ENCODE results near the gene HAP1.
"Not testable (repeated sequence)": the region's sequence is repeated elsewhere in the genome, so short reads cannot be mapped to it uniquely, and the experiment has no call there.

Gene HAP1

GRCh38 chr17:41734139-41734948, at the start of gene HAP1:
TSS of gene HAP1 (minus strand) at chr17:41734643. CDS start at chr17:41734634, 9 bp downstream.
- FAIRE-seq (no peak), DNase-seq (ENCODE audit: extremely low spot score, insufficient read length, low read depth) (no peak)

GRCh38 chr17:41782142-41782541, 47.7 kb upstream of the HAP1 start:
- DNase-seq (ENCODE audit: extremely low spot score, insufficient read length, low read depth), result no peak
- no peak for FAIRE-seq

- FAIRE-seq, result no peak
These were observed 47.1 kb upstream of the HAP1 start for GRCh38 chr17:41781404-41782110.

GRCh38 chr17:41779954-41780353, 45.5 kb upstream of the HAP1 start:
- DNase-seq (ENCODE audit: extremely low spot score, insufficient read length, low read depth) (no peak), FAIRE-seq (no peak)

More at GRCh38 chr17:41781404-41782110, 47.1 kb upstream of the HAP1 start:
- DNase-seq (ENCODE audit: extremely low spot score, insufficient read length, low read depth), result no peak

- no peak for DNase-seq (ENCODE audit: extremely low spot score, insufficient read length, low read depth)
- FAIRE-seq, result no peak
These were observed 43.2 kb upstream of the HAP1 start for GRCh38 chr17:41777574-41778188.

- FAIRE-seq, result no peak
These were observed 42.7 kb upstream of the HAP1 start for GRCh38 chr17:41777157-41777573.

GRCh38 chr17:41776262-41776900, 41.9 kb upstream of the HAP1 start:
- DNase-seq (ENCODE audit: extremely low spot score, insufficient read length, low read depth); FAIRE-seq: not testable (repeated sequence)

More at GRCh38 chr17:41777157-41777573, 42.7 kb upstream of the HAP1 start:
- DNase-seq (ENCODE audit: extremely low spot score, insufficient read length, low read depth), result no peak

- FAIRE-seq, result no peak
These were observed 41.2 kb upstream of the HAP1 start for GRCh38 chr17:41775394-41776226.

GRCh38 chr17:41773731-41774193, 39.3 kb upstream of the HAP1 start:
- no peak for FAIRE-seq

More at GRCh38 chr17:41775394-41776226, 41.2 kb upstream of the HAP1 start:
- DNase-seq (ENCODE audit: extremely low spot score, insufficient read length, low read depth), result no peak

GRCh38 chr17:41773190-41773588, 38.7 kb upstream of the HAP1 start:
- FAIRE-seq (no peak), DNase-seq (ENCODE audit: extremely low spot score, insufficient read length, low read depth) (no peak)

More at GRCh38 chr17:41773731-41774193, 39.3 kb upstream of the HAP1 start:
- DNase-seq (ENCODE audit: extremely low spot score, insufficient read length, low read depth), result no peak

GRCh38 chr17:41772586-41773189, 38.2 kb upstream of the HAP1 start:
- FAIRE-seq (no peak), DNase-seq (ENCODE audit: extremely low spot score, insufficient read length, low read depth) (no peak)

GRCh38 chr17:41772218-41772585, 37.8 kb upstream of the HAP1 start:
- DNase-seq (ENCODE audit: extremely low spot score, insufficient read length, low read depth) (no peak), FAIRE-seq (no peak)

- DNase-seq (ENCODE audit: extremely low spot score, insufficient read length, low read depth), result no peak
- no peak for FAIRE-seq
These were observed 37.2 kb upstream of the HAP1 start for GRCh38 chr17:41771389-41772206.

- DNase-seq (ENCODE audit: extremely low spot score, insufficient read length, low read depth) (no peak), FAIRE-seq (no peak)
These were observed 35.5 kb upstream of the HAP1 start for GRCh38 chr17:41769985-41770384.

GRCh38 chr17:41769346-41769862, 35.0 kb upstream of the HAP1 start:
- DNase-seq (ENCODE audit: extremely low spot score, insufficient read length, low read depth), result no peak
- FAIRE-seq, result no peak

- DNase-seq (ENCODE audit: extremely low spot score, insufficient read length, low read depth) (no peak), FAIRE-seq (no peak)
These were observed 34.3 kb upstream of the HAP1 start for GRCh38 chr17:41768682-41769288.

- no peak for FAIRE-seq
These were observed 33.0 kb upstream of the HAP1 start for GRCh38 chr17:41767324-41768042.

More at GRCh38 chr17:41767324-41768042, 33.0 kb upstream of the HAP1 start:
- DNase-seq (ENCODE audit: extremely low spot score, insufficient read length, low read depth), result no peak

All from GM18507 (cell line).